ENCODE data around the gene TMEM117.

DNA sequence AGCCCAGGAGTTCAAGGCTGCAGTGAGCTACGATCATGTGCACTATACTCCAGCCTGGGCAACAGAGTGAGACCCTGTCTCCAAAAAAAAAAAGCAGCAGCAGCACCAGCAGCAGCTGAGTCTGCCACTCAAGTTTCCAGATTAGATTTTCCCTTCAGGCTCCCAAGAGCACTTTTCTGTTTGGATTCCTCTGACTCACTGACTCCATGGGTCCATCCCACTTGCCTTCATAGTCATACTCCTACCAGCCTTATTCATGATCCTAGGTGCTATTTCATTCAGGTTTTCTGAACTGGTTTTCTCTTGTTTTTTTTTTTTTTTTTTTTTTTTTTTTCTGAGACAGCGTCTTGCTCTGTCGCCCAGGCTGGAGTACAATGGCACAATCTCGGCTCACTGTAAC is 23.0 kb upstream of the TMEM117 start:
- TF ChIP-seq POLR2A (IDR thresholded peaks at IDR 0.05; ENCODE audit: low read length) = no peak
- TF ChIP-seq GATA1 (IDR thresholded peaks at IDR 0.05; ENCODE audit: low read depth, low read length) = no peak
